Measurements from ENCODE around the gene SLAMF6.

GRCh38 chr1:160486453-160486852 lies 36.6 kb downstream of the SLAMF6 start:
- TF ChIP-seq POLR2A (IDR thresholded peaks at IDR 0.05; ENCODE audit: low read depth, low read length) (no peak), TAF1 (IDR thresholded peaks at IDR 0.05; ENCODE audit: borderline replicate concordance, low read depth, low read length) (no peak), POLR2AphosphoS5 (IDR thresholded peaks at IDR 0.05; ENCODE audit: low read depth, low read length) (no peak)

Measured in GM12892 (cell line).